Natural killer cell (primary cell): ENCODE results near the gene PCNX1. TPM values are rescaled to one million over a fixed set of nuclear protein-coding genes. Genes with fewer than 3 reads are reported as not detected.

Source experiments
- ATAC-seq, 3 donors: fragments of 150-1000 bp in 2 of 3; fragments of 200-7000 bp in 1 of 3; cut with Tn5 transposase; 1 replicate in 1 of 3; 2 replicates in 2 of 3; pipeline ENCODE4 v1.10.0; 2021; ENCODE audit warnings: mild to moderate bottlenecking in 2 of 3, moderate library complexity in 2 of 3
- DNase-seq, 2 donors: peaks; one replicate each; pipeline versions ENCODE4 v3.0.0 to v3.0.0-alpha.2; 2013 to 2021; ENCODE audit warnings: mixed read lengths in 1 of 2
- H3K27ac ChIP-seq: one replicate; pipeline ENCODE4 v1.5.1; 2013; ENCODE audit warnings: mild to moderate bottlenecking, low read length
- H3K27me3 ChIP-seq: one replicate; pipeline ENCODE4 v1.6.1; 2013; ENCODE audit warnings: low read length; ENCODE audit not compliant: control insufficient read depth, insufficient read depth
- H3K36me3 ChIP-seq: one replicate; pipeline ENCODE4 v1.6.1; 2013; ENCODE audit warnings: low read length; ENCODE audit not compliant: control insufficient read depth, insufficient read depth
- H3K4me1 ChIP-seq: one replicate; pipeline ENCODE4 v1.6.1; 2013; ENCODE audit warnings: low read length; ENCODE audit not compliant: control insufficient read depth, insufficient read depth
- H3K4me3 ChIP-seq: one replicate; pipeline ENCODE4 v1.5.1; 2013; ENCODE audit warnings: low read length
- H3K9me3 ChIP-seq: one replicate; pipeline ENCODE4 v1.6.1; 2013; ENCODE audit warnings: low read length; ENCODE audit not compliant: control insufficient read depth, insufficient read depth
- H3K27ac Mint-ChIP-seq, 2 donors: one replicate each; pipeline ENCODE4 v1.8.0; 2022; ENCODE audit warnings: mild to moderate bottlenecking in 2 of 2, mixed read lengths in 2 of 2, moderate library complexity in 1 of 2
- H3K27me3 Mint-ChIP-seq, 2 donors: one replicate each; pipeline ENCODE4 v1.8.0; 2022; ENCODE audit warnings: low read depth in 2 of 2, mixed read lengths in 2 of 2
- H3K36me3 Mint-ChIP-seq: one replicate; pipeline ENCODE4 v1.8.0; 2022; ENCODE audit warnings: mixed read lengths
- H3K4me1 Mint-ChIP-seq, 2 donors: one replicate each; pipeline ENCODE4 v1.8.0; 2022; ENCODE audit warnings: mixed read lengths in 2 of 2
- H3K4me3 Mint-ChIP-seq: one replicate; pipeline ENCODE4 v1.8.0; 2022; ENCODE audit warnings: mild to moderate bottlenecking, moderate library complexity, mixed read lengths
- H3K9me3 Mint-ChIP-seq, 2 donors: one replicate each; pipeline ENCODE4 v1.8.0; 2022; ENCODE audit warnings: mixed read lengths in 2 of 2
- CTCF ChIP-seq: fragments of 200-600 bp; IDR thresholded peaks from one replicate; pipeline ENCODE4 v1.8.0; 2022; ENCODE audit warnings: antibody characterized with exemption
- WGBS: methylation state at CpG from one replicate; pipeline ENCODE4 v1.1.7; 2013; ENCODE audit warnings: missing lambda C conversion rate; ENCODE audit not compliant: insufficient coverage; 5-methylcytosine and 5-hydroxymethylcytosine counted together
- intact Hi-C: fragments of 100-400 bp; cut with micrococcal nuclease; formaldehyde crosslinking; loops from one replicate; pipeline ENCODE4 v1.14.2; 2022
- total RNA-seq, 4 donors: library from RNA; stranded (reverse); fragments of 120-200 nt in 1 of 4; gene quantifications; one replicate each; pipeline versions ENCODE4 v1.2.3 to v1.2.4, GENCODE V29; 2013 to 2022

PCNX1 gene
- total RNA-seq, 3 donors from 2014 or later (not counting 1 experiment from before 2014, with no cell fraction given) = 79.8 to 124 (median 119) TPM

- peaks cover 35% of the 10 kb centered on the region for H3K36me3 ChIP-seq
- H3K27me3 ChIP-seq = no peaks in the 10 kb centered on the region
- H3K9me3 ChIP-seq = no peaks in the 10 kb centered on the region
- DNase-seq = peak in 1 of 2 donors; percentile 25
- no peaks in the 10 kb centered on the region for H3K27me3 Mint-ChIP-seq
- peak in 2 of 3 donors; percentile 44 for ATAC-seq
- TF ChIP-seq CTCF = peak; percentile 59
- H3K4me1 Mint-ChIP-seq = peaks cover 0 to 3% of the 10 kb centered on the region in 2 donors
- H3K4me3 Mint-ChIP-seq = no peak overlapping the region
- H3K27ac ChIP-seq = no peak overlapping the region
- no peak overlapping the region for H3K4me3 ChIP-seq
- WGBS = 100% methylated on average over 1 of the region's 2 CpGs
- H3K9me3 Mint-ChIP-seq = no peaks in the 10 kb centered on the region
- no peak overlapping the region for H3K27ac Mint-ChIP-seq
- no peaks in the 10 kb centered on the region for H3K36me3 Mint-ChIP-seq
- intact Hi-C loops = no loop called here
- H3K4me1 ChIP-seq = no peaks in the 10 kb centered on the region
Measured at GRCh38 chr14:71050227-71050823, 143.1 kb downstream of the PCNX1 start.

- H3K36me3 Mint-ChIP-seq = peaks cover 2% of the 10 kb centered on the region
- no peak for TF ChIP-seq CTCF
- no peaks in the 10 kb centered on the region for H3K4me1 ChIP-seq
- H3K27me3 ChIP-seq = no peaks in the 10 kb centered on the region
- no peaks in the 10 kb centered on the region for H3K9me3 ChIP-seq
- H3K4me3 Mint-ChIP-seq = no peak overlapping the region
- DNase-seq (no peak), ATAC-seq (no peak)
- WGBS = 95% methylated on average over 3 of the region's 3 CpGs
- no peak overlapping the region for H3K27ac ChIP-seq
- intact Hi-C loops = no loop called here
- H3K9me3 Mint-ChIP-seq = no peaks in the 10 kb centered on the region
- peaks cover 0 to 1% of the 10 kb centered on the region in 2 donors for H3K4me1 Mint-ChIP-seq
- H3K27me3 Mint-ChIP-seq = no peaks in the 10 kb centered on the region
- peaks cover 40% of the 10 kb centered on the region for H3K36me3 ChIP-seq
- H3K4me3 ChIP-seq = no peak overlapping the region
- H3K27ac Mint-ChIP-seq = no peak overlapping the region
Measured at GRCh38 chr14:71054706-71055105, 147.4 kb downstream of the PCNX1 start.

- H3K4me3 ChIP-seq = no peak overlapping the region
- no peak for TF ChIP-seq CTCF
- H3K27me3 Mint-ChIP-seq = no peaks in the 10 kb centered on the region
- peaks cover 7% of the 10 kb centered on the region for H3K36me3 Mint-ChIP-seq
- DNase-seq (no peak), ATAC-seq (no peak)
- H3K4me1 Mint-ChIP-seq = peaks cover 0 to 6% of the 10 kb centered on the region in 2 donors
- no peak overlapping the region for H3K27ac ChIP-seq
- intact Hi-C loops = no loop called here
- no peaks in the 10 kb centered on the region for H3K4me1 ChIP-seq
- H3K4me3 Mint-ChIP-seq = no peak overlapping the region
- no peak overlapping the region for H3K27ac Mint-ChIP-seq
- WGBS = 100% methylated on average over 1 of the region's 1 CpG
- H3K36me3 ChIP-seq = peaks cover 52% of the 10 kb centered on the region
- H3K9me3 Mint-ChIP-seq = no peaks in the 10 kb centered on the region
- H3K9me3 ChIP-seq = no peaks in the 10 kb centered on the region
- no peaks in the 10 kb centered on the region for H3K27me3 ChIP-seq
Measured at GRCh38 chr14:71056168-71056567, 148.9 kb downstream of the PCNX1 start.

GRCh38 chr14:71060274-71060673 lies 153.0 kb downstream of the PCNX1 start:
- intact Hi-C loops = no loop called here
- peaks cover 12% of the 10 kb centered on the region for H3K36me3 Mint-ChIP-seq
- DNase-seq = no peak
- Histone ChIP-seq H3K27me3 (no peaks in the 10 kb centered on the region), H3K4me3 (no peak overlapping the region), H3K36me3 (peaks cover 47% of the 10 kb centered on the region), H3K9me3 (no peaks in the 10 kb centered on the region), H3K4me1 (no peaks in the 10 kb centered on the region), H3K27ac (no peak overlapping the region)
- H3K27me3 Mint-ChIP-seq = no peaks in the 10 kb centered on the region
- no peak for TF ChIP-seq CTCF
- H3K9me3 Mint-ChIP-seq = no peaks in the 10 kb centered on the region
- peaks cover 7 to 13% of the 10 kb centered on the region in 2 donors for H3K4me1 Mint-ChIP-seq
- no peak overlapping the region for H3K4me3 Mint-ChIP-seq
- H3K27ac Mint-ChIP-seq = peak overlapping the region; percentile 14 to 23
- ATAC-seq = no peak
- 93% methylated on average over 2 of the region's 2 CpGs for WGBS
